Vagina (tissue), 2 donors: ENCODE measurements around the gene CACHD1. TPM values are rescaled to one million over a fixed set of nuclear protein-coding genes. Genes with fewer than 3 reads are reported as not detected.
"Not testable (repeated sequence)": the region's sequence is repeated elsewhere in the genome, so short reads cannot be mapped to it uniquely, and the experiment has no call there.

Source experiments
- DNase-seq, 2 donors: peaks; one replicate each; pipeline ENCODE4 v3.0.0-alpha.2; 2017; ENCODE audit errors: extremely low spot score in 2 of 2
- H3K27ac ChIP-seq: fragments of 200-600 bp; sonication (generic); one replicate; pipeline ENCODE4 v1.5.1; 2019
- H3K27me3 ChIP-seq: fragments of 200-600 bp; sonication (generic); one replicate; pipeline ENCODE4 v1.5.1; 2019
- H3K36me3 ChIP-seq, 2 donors: fragments of 200-600 bp; sonication (generic); one replicate each; pipeline ENCODE4 v1.5.1; 2017 to 2019
- H3K4me1 ChIP-seq: fragments of 200-600 bp; sonication (generic); one replicate; pipeline ENCODE4 v1.5.1; 2019
- H3K4me3 ChIP-seq, 2 donors: fragments of 200-600 bp; sonication (generic); 1 replicate in 1 of 2; 2 replicates in 1 of 2; pipeline ENCODE4 v1.5.1; 2016 to 2019
- H3K9me3 ChIP-seq: fragments of 200-600 bp; sonication (generic); one replicate; pipeline ENCODE4 v1.5.1; 2019
- POLR2A ChIP-seq, 2 donors: fragments of 450-650 bp; IDR thresholded peaks; one replicate each; pipeline ENCODE4 v1.6.1; 2017; ENCODE audit warnings: antibody characterized with exemption in 2 of 2, mild to moderate bottlenecking in 2 of 2, moderate library complexity in 2 of 2
- POLR2AphosphoS5 ChIP-seq, 2 donors: sonication (generic); formaldehyde crosslinking; IDR thresholded peaks; one replicate each; pipeline ENCODE4 v1.9.0; 2017; ENCODE audit warnings: antibody characterized with exemption in 2 of 2, mild to moderate bottlenecking in 2 of 2, low read depth in 1 of 2; ENCODE audit not compliant: insufficient read depth in 1 of 2
- intact Hi-C: fragments of 100-400 bp; cut with DNase I; formaldehyde crosslinking; loops from one replicate; pipeline ENCODE4 v1.15.1; 2023
- total RNA-seq: library from RNA; depleted of rRNA; stranded (reverse); fragments of >200 nt; gene quantifications from one replicate; pipeline ENCODE4 v1.2.3, GENCODE V29; 2016
- TF ChIP-seq, protein P1 (sequence below), 3 experiments: fragments of 450-650 bp in 2 of 3; fragments of 200-600 bp in 1 of 3; sonication (generic) in 1 of 3; IDR thresholded peaks; one replicate each; pipeline ENCODE4 v1.5.1; 2017 to 2019; ENCODE audit warnings: antibody characterized with exemption in 3 of 3, mild to moderate bottlenecking in 2 of 3, moderate library complexity in 2 of 3

CACHD1 gene
- total RNA-seq, 1 donor from 2014 or later: 27.7 TPM

DNA sequence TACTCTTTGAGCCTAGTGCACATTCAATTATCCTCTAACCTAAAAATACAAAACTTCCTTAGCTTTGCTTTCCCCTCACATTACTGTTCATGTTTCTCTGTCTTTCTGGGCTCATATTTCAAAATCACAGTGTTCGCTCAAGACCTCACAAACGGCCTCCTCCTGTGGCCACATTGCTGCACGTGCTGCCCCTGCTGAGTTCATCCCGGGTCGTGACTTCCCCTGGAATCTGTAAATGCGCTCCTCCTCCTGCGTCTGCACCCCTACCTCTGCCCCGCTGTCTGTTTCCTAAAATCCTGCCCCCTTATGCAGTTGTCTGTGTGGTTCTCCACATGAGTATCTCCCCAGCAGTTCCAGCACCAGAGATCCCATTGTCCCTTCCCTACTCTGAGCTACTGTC lies 229.4 kb downstream of the CACHD1 start:
- Histone ChIP-seq H3K27ac (no peak overlapping the region), H3K27me3 (no peaks in the 10 kb centered on the region), H3K9me3 (no peaks in the 10 kb centered on the region), H3K36me3 (no peaks in the 10 kb centered on the region), H3K4me3 (no peak overlapping the region), H3K4me1 (no peaks in the 10 kb centered on the region)
- no peak for DNase-seq
- TF ChIP-seq POLR2AphosphoS5 (IDR thresholded peaks at IDR 0.05; ENCODE audit: insufficient read depth in 1 of 2, low read depth in 1 of 2): no peak
- TF ChIP-seq, protein P1, sequence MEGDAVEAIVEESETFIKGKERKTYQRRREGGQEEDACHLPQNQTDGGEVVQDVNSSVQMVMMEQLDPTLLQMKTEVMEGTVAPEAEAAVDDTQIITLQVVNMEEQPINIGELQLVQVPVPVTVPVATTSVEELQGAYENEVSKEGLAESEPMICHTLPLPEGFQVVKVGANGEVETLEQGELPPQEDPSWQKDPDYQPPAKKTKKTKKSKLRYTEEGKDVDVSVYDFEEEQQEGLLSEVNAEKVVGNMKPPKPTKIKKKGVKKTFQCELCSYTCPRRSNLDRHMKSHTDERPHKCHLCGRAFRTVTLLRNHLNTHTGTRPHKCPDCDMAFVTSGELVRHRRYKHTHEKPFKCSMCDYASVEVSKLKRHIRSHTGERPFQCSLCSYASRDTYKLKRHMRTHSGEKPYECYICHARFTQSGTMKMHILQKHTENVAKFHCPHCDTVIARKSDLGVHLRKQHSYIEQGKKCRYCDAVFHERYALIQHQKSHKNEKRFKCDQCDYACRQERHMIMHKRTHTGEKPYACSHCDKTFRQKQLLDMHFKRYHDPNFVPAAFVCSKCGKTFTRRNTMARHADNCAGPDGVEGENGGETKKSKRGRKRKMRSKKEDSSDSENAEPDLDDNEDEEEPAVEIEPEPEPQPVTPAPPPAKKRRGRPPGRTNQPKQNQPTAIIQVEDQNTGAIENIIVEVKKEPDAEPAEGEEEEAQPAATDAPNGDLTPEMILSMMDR (IDR thresholded peaks at IDR 0.05): no peak
- no peak for TF ChIP-seq POLR2A (IDR thresholded peaks at IDR 0.05)
- intact Hi-C loops: no loop called here

DNA sequence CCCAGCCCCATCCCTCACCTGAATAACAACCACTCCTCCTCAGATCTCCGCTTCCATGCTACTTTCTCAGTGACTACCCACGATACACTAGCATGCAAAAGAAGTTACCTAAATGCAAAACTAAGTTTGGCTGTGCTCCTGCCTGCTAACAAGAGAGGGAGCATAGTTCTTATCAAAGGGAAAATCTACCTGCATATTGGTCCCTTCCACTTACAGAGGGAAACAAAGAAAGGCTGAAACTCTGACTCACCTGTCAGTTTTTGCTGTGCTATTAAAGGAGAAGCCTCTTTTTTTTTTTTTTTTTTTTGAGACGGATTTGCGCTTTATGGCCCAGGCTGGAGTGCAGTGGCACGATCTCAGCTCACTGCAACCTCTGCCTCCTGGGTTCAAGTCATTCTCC lies 231.1 kb downstream of the CACHD1 start:
- no peaks in the 10 kb centered on the region for H3K9me3 ChIP-seq
- H3K36me3 ChIP-seq: no peaks in the 10 kb centered on the region
- H3K27ac ChIP-seq: no peak overlapping the region
- H3K4me3 ChIP-seq: no peak overlapping the region
- intact Hi-C loops: no loop called here
- H3K27me3 ChIP-seq: no peaks in the 10 kb centered on the region
- no peak for DNase-seq
- TF ChIP-seq POLR2AphosphoS5 (IDR thresholded peaks at IDR 0.05; ENCODE audit: insufficient read depth in 1 of 2, low read depth in 1 of 2) (no peak), POLR2A (IDR thresholded peaks at IDR 0.05) (no peak)
- TF ChIP-seq, protein P1 (IDR thresholded peaks at IDR 0.05): no peak
- H3K4me1 ChIP-seq: no peaks in the 10 kb centered on the region

DNA sequence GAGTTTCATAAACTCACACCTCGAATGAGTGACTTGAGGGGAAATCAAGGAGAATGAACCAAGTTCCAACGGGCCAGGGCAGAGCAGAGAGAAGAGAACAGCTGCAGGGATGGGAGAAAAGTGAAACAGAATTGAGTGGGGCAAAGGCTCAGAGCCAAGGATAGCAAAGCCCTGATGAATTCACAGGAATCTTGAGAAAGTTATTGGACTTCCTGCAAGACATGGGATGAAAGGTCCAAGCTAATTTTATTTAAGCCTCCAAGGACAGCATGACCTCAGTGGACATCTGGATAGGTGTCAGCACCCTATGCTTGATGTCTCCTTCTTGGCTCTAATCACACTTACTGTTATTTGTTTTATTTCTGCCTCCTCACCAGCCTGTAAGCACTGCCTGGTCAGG lies 232.0 kb downstream of the CACHD1 start:
- TF ChIP-seq POLR2AphosphoS5 (IDR thresholded peaks at IDR 0.05; ENCODE audit: insufficient read depth in 1 of 2, low read depth in 1 of 2) (no peak), POLR2A (IDR thresholded peaks at IDR 0.05) (no peak)
- TF ChIP-seq, protein P1 (IDR thresholded peaks at IDR 0.05): no peak
- Histone ChIP-seq H3K27ac (no peak overlapping the region), H3K36me3 (no peaks in the 10 kb centered on the region), H3K27me3 (no peaks in the 10 kb centered on the region), H3K9me3 (no peaks in the 10 kb centered on the region), H3K4me1 (no peaks in the 10 kb centered on the region), H3K4me3 (no peak overlapping the region)
- intact Hi-C loops: no loop called here
- DNase-seq: no peak

DNA sequence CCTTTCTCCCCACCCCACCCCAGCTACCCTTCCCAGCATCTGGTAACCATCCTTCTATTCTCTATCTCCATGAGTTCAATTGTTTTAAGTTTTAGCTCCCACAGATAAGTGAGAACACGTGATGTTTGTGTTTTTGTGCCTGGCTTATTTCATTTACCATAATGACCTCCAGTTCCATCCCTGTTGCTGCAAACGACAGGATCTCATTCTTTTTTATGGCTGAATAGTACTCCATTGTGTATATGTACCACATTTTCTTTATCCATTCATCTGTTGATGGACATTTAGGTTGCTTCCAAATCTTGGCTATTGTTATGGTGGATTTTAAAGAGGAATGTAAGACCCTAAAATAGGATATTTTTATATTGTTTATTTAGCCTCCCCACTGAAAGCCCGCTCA lies 232.7 kb downstream of the CACHD1 start:
- H3K4me3 ChIP-seq, H3K9me3 ChIP-seq, H3K27me3 ChIP-seq, DNase-seq, intact Hi-C loops, H3K27ac ChIP-seq, H3K4me1 ChIP-seq, H3K36me3 ChIP-seq: not testable (repeated sequence)

DNA sequence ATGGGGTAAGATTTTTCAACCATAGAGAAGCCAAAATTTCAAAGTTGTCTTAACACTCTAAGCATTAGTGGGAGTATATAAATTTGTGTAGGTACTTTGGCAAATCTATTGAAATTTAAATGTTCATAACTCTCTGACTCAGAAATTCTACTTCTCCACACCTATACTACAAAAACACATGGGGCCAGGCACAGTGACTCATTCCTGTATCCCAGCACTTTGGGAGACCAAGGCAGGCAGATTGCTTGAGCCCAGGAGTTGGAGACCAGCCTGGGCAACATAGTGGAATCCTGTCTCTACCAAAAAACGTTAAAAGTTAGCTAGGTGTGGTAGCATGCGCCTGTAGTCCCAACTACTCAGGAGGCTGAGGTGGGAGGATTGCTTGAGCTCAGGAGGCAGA lies 233.7 kb downstream of the CACHD1 start:
- Histone ChIP-seq H3K4me3 (no peak overlapping the region), H3K27me3 (no peaks in the 10 kb centered on the region), H3K4me1 (no peaks in the 10 kb centered on the region), H3K36me3 (no peaks in the 10 kb centered on the region), H3K9me3 (no peaks in the 10 kb centered on the region), H3K27ac (no peak overlapping the region)
- TF ChIP-seq POLR2A (IDR thresholded peaks at IDR 0.05) (no peak), POLR2AphosphoS5 (IDR thresholded peaks at IDR 0.05; ENCODE audit: insufficient read depth in 1 of 2, low read depth in 1 of 2) (no peak)
- TF ChIP-seq, protein P1 (IDR thresholded peaks at IDR 0.05): no peak
- no peak for DNase-seq
- intact Hi-C loops: no loop called here

DNA sequence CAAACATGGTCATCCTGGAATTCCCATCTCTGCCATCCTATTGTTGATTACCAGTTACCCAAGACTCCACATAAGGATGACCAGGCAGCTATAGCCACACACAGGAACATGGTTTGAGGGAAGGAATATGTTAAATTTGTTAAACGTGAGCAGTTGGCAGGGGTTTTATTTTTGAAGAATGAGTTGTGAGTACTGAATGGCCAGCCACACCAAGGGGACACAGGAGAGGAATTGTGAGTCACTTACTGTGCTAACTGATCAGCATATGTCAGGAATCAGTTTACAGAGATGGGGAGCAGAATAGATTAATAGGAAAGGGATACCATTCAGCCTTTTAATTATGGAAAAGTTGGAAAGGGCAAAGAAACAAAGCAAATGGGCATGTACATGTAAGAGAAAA lies 235.7 kb downstream of the CACHD1 start:
- H3K4me3 ChIP-seq: no peak overlapping the region
- TF ChIP-seq POLR2AphosphoS5 (IDR thresholded peaks at IDR 0.05; ENCODE audit: insufficient read depth in 1 of 2, low read depth in 1 of 2) (no peak), POLR2A (IDR thresholded peaks at IDR 0.05) (no peak)
- TF ChIP-seq, protein P1 (IDR thresholded peaks at IDR 0.05): no peak

More for the DNA sequence above, 235.7 kb downstream of the CACHD1 start:
- no peaks in the 10 kb centered on the region for H3K9me3 ChIP-seq
- no peaks in the 10 kb centered on the region for H3K27me3 ChIP-seq
- no peak for DNase-seq
- no peaks in the 10 kb centered on the region for H3K4me1 ChIP-seq
- intact Hi-C loops: no loop called here
- no peaks in the 10 kb centered on the region for H3K36me3 ChIP-seq
- H3K27ac ChIP-seq: no peak overlapping the region
